Measurements from ENCODE around the gene DHDDS.

Gene DHDDS

GRCh38 chr1:26417111-26417759 lies 14.9 kb upstream of the DHDDS start:
- peak; percentile 78 for DNase-seq (ENCODE audit: low spot score)

- no peak for DNase-seq (ENCODE audit: low spot score)
Observed at GRCh38 chr1:26418865-26419349, 13.2 kb upstream of the DHDDS start.

GRCh38 chr1:26419494-26419893 lies 12.6 kb upstream of the DHDDS start:
- no peak for DNase-seq (ENCODE audit: low spot score)

GRCh38 chr1:26429721-26430120 lies 2.4 kb upstream of the DHDDS start:
- DNase-seq (ENCODE audit: low spot score) = no peak

- no peak for DNase-seq (ENCODE audit: low spot score)
Observed at GRCh38 chr1:26432793-26433192, 672 bp downstream of the DHDDS start.

GRCh38 chr1:26434161-26434752 lies 2.1 kb downstream of the DHDDS start:
- no peak for DNase-seq (ENCODE audit: low spot score)

GRCh38 chr1:26438041-26438440 lies 5.9 kb downstream of the DHDDS start:
- DNase-seq (ENCODE audit: low spot score) = no peak

GRCh38 chr1:26440259-26440658 lies 8.1 kb downstream of the DHDDS start:
- no peak for DNase-seq (ENCODE audit: low spot score)

- DNase-seq (ENCODE audit: low spot score) = no peak
Observed at GRCh38 chr1:26449868-26450267, 17.7 kb downstream of the DHDDS start.

- DNase-seq (ENCODE audit: low spot score) = no peak
Observed at GRCh38 chr1:26450908-26451307, 18.8 kb downstream of the DHDDS start.

GRCh38 chr1:26452459-26453183 lies 20.5 kb downstream of the DHDDS start:
- no peak for DNase-seq (ENCODE audit: low spot score)

GRCh38 chr1:26459148-26459547 lies 27.0 kb downstream of the DHDDS start:
- DNase-seq (ENCODE audit: low spot score) = no peak

GRCh38 chr1:26459573-26460031 lies 27.5 kb downstream of the DHDDS start:
- DNase-seq (ENCODE audit: low spot score) = no peak

GRCh38 chr1:26468911-26469310 lies 36.8 kb downstream of the DHDDS start:
- no peak for DNase-seq (ENCODE audit: low spot score)

GRCh38 chr1:26469558-26469957 lies 37.4 kb downstream of the DHDDS start:
- no peak for DNase-seq (ENCODE audit: low spot score)

GRCh38 chr1:26470878-26471497 lies 38.9 kb downstream of the DHDDS start:
- DNase-seq (ENCODE audit: low spot score) = no peak

GRCh38 chr1:26471498-26472319 lies 39.6 kb downstream of the DHDDS start:
- peak; percentile 67 for DNase-seq (ENCODE audit: low spot score)

GRCh38 chr1:26472320-26472900 lies 40.3 kb downstream of the DHDDS start, which contains the start of gene HMGN2:
Gene HMGN2 (plus strand): TSS chr1:26472440. CDS start chr1:26472613, 173 bp downstream.
- DNase-seq (ENCODE audit: low spot score) = peak; percentile 92

GRCh38 chr1:26472901-26473845 lies 41.1 kb downstream of the DHDDS start:
- peak; percentile 98 for DNase-seq (ENCODE audit: low spot score)

- no peak for DNase-seq (ENCODE audit: low spot score)
Observed at GRCh38 chr1:26474818-26475217, 42.7 kb downstream of the DHDDS start.

Data from GM03348 (cell line).